ENCODE measurements around the gene KLHL41.

The KLHL41 gene

GRCh38 chr2:169509298-169509885, at the start of gene KLHL41:
Gene KLHL41 (plus strand): TSS chr2:169509702. CDS start chr2:169509779, 77 bp downstream.
- no peak for FAIRE-seq
- DNase-seq (ENCODE audit: low spot score) = no peak

- DNase-seq (ENCODE audit: low spot score) (no peak), FAIRE-seq (no peak)
Measured at GRCh38 chr2:169461143-169461542, 48.4 kb upstream of the KLHL41 start.

GRCh38 chr2:169462896-169463695, 46.4 kb upstream of the KLHL41 start:
- FAIRE-seq (no peak), DNase-seq (ENCODE audit: low spot score) (no peak)

GRCh38 chr2:169464466-169464865, 45.0 kb upstream of the KLHL41 start:
- DNase-seq (ENCODE audit: low spot score) (no peak), FAIRE-seq (no peak)

- DNase-seq (ENCODE audit: low spot score) (no peak), FAIRE-seq (no peak)
Measured at GRCh38 chr2:169464882-169465281, 44.6 kb upstream of the KLHL41 start.

GRCh38 chr2:169468841-169469240, 40.7 kb upstream of the KLHL41 start:
- no peak for FAIRE-seq
- DNase-seq (ENCODE audit: low spot score) = no peak

GRCh38 chr2:169469952-169470572, 39.4 kb upstream of the KLHL41 start:
- no peak for DNase-seq (ENCODE audit: low spot score)
- no peak for FAIRE-seq

- FAIRE-seq = no peak
- no peak for DNase-seq (ENCODE audit: low spot score)
Measured at GRCh38 chr2:169472249-169472648, 37.3 kb upstream of the KLHL41 start.

GRCh38 chr2:169476459-169476858, 33.0 kb upstream of the KLHL41 start:
- DNase-seq (ENCODE audit: low spot score) (no peak), FAIRE-seq (no peak)

- FAIRE-seq (no peak), DNase-seq (ENCODE audit: low spot score) (no peak)
Measured at GRCh38 chr2:169478339-169478738, 31.2 kb upstream of the KLHL41 start.

- FAIRE-seq (no peak), DNase-seq (ENCODE audit: low spot score) (no peak)
Measured at GRCh38 chr2:169478745-169479256, 30.7 kb upstream of the KLHL41 start.

- FAIRE-seq = no peak
- no peak for DNase-seq (ENCODE audit: low spot score)
Measured at GRCh38 chr2:169479257-169480078, 30.0 kb upstream of the KLHL41 start, which contains the start of gene BBS5. Gene BBS5 (plus strand): TSS chr2:169479494. CDS start chr2:169479554, 60 bp downstream.

GRCh38 chr2:169480079-169480465, 29.4 kb upstream of the KLHL41 start:
- DNase-seq (ENCODE audit: low spot score) (no peak), FAIRE-seq (no peak)

- FAIRE-seq = no peak
Measured at GRCh38 chr2:169485650-169486138, 23.8 kb upstream of the KLHL41 start.

GRCh38 chr2:169486487-169486886, 23.0 kb upstream of the KLHL41 start:
- no peak for FAIRE-seq
- no peak for DNase-seq (ENCODE audit: low spot score)

More at GRCh38 chr2:169485650-169486138, 23.8 kb upstream of the KLHL41 start:
- DNase-seq (ENCODE audit: low spot score) = no peak

- no peak for FAIRE-seq
- DNase-seq (ENCODE audit: low spot score) = no peak
Measured at GRCh38 chr2:169490834-169491233, 18.7 kb upstream of the KLHL41 start.

GRCh38 chr2:169491378-169491777, 18.1 kb upstream of the KLHL41 start:
- FAIRE-seq = no peak

GRCh38 chr2:169493360-169493759, 16.1 kb upstream of the KLHL41 start:
- DNase-seq (ENCODE audit: low spot score) = no peak
- FAIRE-seq = no peak

More at GRCh38 chr2:169491378-169491777, 18.1 kb upstream of the KLHL41 start:
- no peak for DNase-seq (ENCODE audit: low spot score)

GRCh38 chr2:169495310-169495928, 14.1 kb upstream of the KLHL41 start:
- DNase-seq (ENCODE audit: low spot score) (no peak), FAIRE-seq (no peak)

GRCh38 chr2:169504651-169505050, 4.9 kb upstream of the KLHL41 start:
- DNase-seq (ENCODE audit: low spot score) = no peak
- no peak for FAIRE-seq

- no peak for FAIRE-seq
- no peak for DNase-seq (ENCODE audit: low spot score)
Measured at GRCh38 chr2:169507698-169508097, 1.8 kb upstream of the KLHL41 start.

Measured in RCC 7860 (cell line).